ENCODE data around the gene KIF1B.

Gene KIF1B

GRCh38 chr1:10179406-10180091, 30.8 kb upstream of the KIF1B start:
- no peak for DNase-seq
- Histone ChIP-seq H3K18ac (ENCODE audit: low read length) (no peak overlapping the region), H3K4me1 (ENCODE audit: control insufficient read depth, low read depth, low read length) (no peaks in the 10 kb centered on the region), H3K9ac (ENCODE audit: low read length) (no peak overlapping the region), H3K56ac (ENCODE audit: low read length) (no peak overlapping the region), H3K79me1 (ENCODE audit: low read length) (no peaks in the 10 kb centered on the region), H3K36me3 (ENCODE audit: control insufficient read depth, insufficient read depth, low read length) (peaks cover 9% of the 10 kb centered on the region), H2AK5ac (ENCODE audit: low read length) (no peak overlapping the region), H3K27ac (ENCODE audit: low read depth, low read length) (peak overlapping the region; percentile 57), H3K4me2 (ENCODE audit: low read length) (no peak overlapping the region), H3K79me2 (ENCODE audit: control insufficient read depth, insufficient read depth, low read length) (no peaks in the 10 kb centered on the region), H4K5ac (ENCODE audit: low read length) (no peak overlapping the region), H2BK15ac (replicated peaks; ENCODE audit: low read depth) (no peak overlapping the region), H3K27me3 (ENCODE audit: insufficient read depth, low read length, poor library complexity) (no peaks in the 10 kb centered on the region), H3K4ac (ENCODE audit: low read depth, low read length) (no peak overlapping the region), H2BK120ac (ENCODE audit: low read depth, low read length) (no peak overlapping the region), H4K8ac (ENCODE audit: low read depth, low read length) (no peak overlapping the region), H2BK5ac (ENCODE audit: low read length) (no peak overlapping the region), H3K23ac (ENCODE audit: low read length) (no peak overlapping the region), H3K4me3 (ENCODE audit: low read length) (no peak overlapping the region)
- WGBS (ENCODE audit: extremely low coverage, insufficient coverage, low lambda C conversion rate) = no CpG with 5 or more reads among the region's 23 CpGs

- Histone ChIP-seq H3K4me1 (ENCODE audit: control insufficient read depth, low read depth, low read length) (no peaks in the 10 kb centered on the region), H3K4me3 (ENCODE audit: low read length) (no peak overlapping the region), H4K5ac (ENCODE audit: low read length) (no peak overlapping the region), H3K36me3 (ENCODE audit: control insufficient read depth, insufficient read depth, low read length) (peaks cover 8% of the 10 kb centered on the region), H3K27me3 (ENCODE audit: insufficient read depth, low read length, poor library complexity) (no peaks in the 10 kb centered on the region), H2AK5ac (ENCODE audit: low read length) (no peak overlapping the region), H3K79me1 (ENCODE audit: low read length) (no peaks in the 10 kb centered on the region), H4K8ac (ENCODE audit: low read depth, low read length) (no peak overlapping the region), H2BK15ac (replicated peaks; ENCODE audit: low read depth) (no peak overlapping the region), H3K79me2 (ENCODE audit: control insufficient read depth, insufficient read depth, low read length) (no peaks in the 10 kb centered on the region), H3K56ac (ENCODE audit: low read length) (no peak overlapping the region), H3K4ac (ENCODE audit: low read depth, low read length) (no peak overlapping the region), H3K9ac (ENCODE audit: low read length) (no peak overlapping the region), H2BK5ac (ENCODE audit: low read length) (no peak overlapping the region), H3K18ac (ENCODE audit: low read length) (no peak overlapping the region), H2BK120ac (ENCODE audit: low read depth, low read length) (no peak overlapping the region), H3K27ac (ENCODE audit: low read depth, low read length) (no peak overlapping the region), H3K23ac (ENCODE audit: low read length) (no peak overlapping the region), H3K4me2 (ENCODE audit: low read length) (no peak overlapping the region)
- no CpG with 5 or more reads among the region's 7 CpGs for WGBS (ENCODE audit: extremely low coverage, insufficient coverage, low lambda C conversion rate)
- no peak for DNase-seq
These were observed 29.2 kb upstream of the KIF1B start for GRCh38 chr1:10181154-10181553.

- Histone ChIP-seq H3K9ac (ENCODE audit: low read length) (no peak overlapping the region), H4K5ac (ENCODE audit: low read length) (no peak overlapping the region), H2BK5ac (ENCODE audit: low read length) (no peak overlapping the region), H2BK15ac (replicated peaks; ENCODE audit: low read depth) (no peak overlapping the region), H3K4ac (ENCODE audit: low read depth, low read length) (no peak overlapping the region), H3K56ac (ENCODE audit: low read length) (no peak overlapping the region), H3K4me2 (ENCODE audit: low read length) (no peak overlapping the region), H3K27ac (ENCODE audit: low read depth, low read length) (no peak overlapping the region), H3K79me2 (ENCODE audit: control insufficient read depth, insufficient read depth, low read length) (no peaks in the 10 kb centered on the region), H3K23ac (ENCODE audit: low read length) (no peak overlapping the region), H3K4me1 (ENCODE audit: control insufficient read depth, low read depth, low read length) (no peaks in the 10 kb centered on the region), H4K8ac (ENCODE audit: low read depth, low read length) (no peak overlapping the region), H3K79me1 (ENCODE audit: low read length) (no peaks in the 10 kb centered on the region), H2AK5ac (ENCODE audit: low read length) (no peak overlapping the region), H3K27me3 (ENCODE audit: insufficient read depth, low read length, poor library complexity) (no peaks in the 10 kb centered on the region), H3K18ac (ENCODE audit: low read length) (no peak overlapping the region), H2BK120ac (ENCODE audit: low read depth, low read length) (no peak overlapping the region), H3K4me3 (ENCODE audit: low read length) (no peak overlapping the region), H3K36me3 (ENCODE audit: control insufficient read depth, insufficient read depth, low read length) (peaks cover under 1% of the 10 kb centered on the region)
- WGBS (ENCODE audit: extremely low coverage, insufficient coverage, low lambda C conversion rate) = no CpG with 5 or more reads among the region's 2 CpGs
- DNase-seq = no peak
These were observed 24.6 kb upstream of the KIF1B start for GRCh38 chr1:10185759-10186158.

- no peak overlapping the region for H2BK15ac ChIP-seq (replicated peaks; ENCODE audit: low read depth)
- H2BK120ac ChIP-seq (ENCODE audit: low read depth, low read length) = no peak overlapping the region
- no peak overlapping the region for H3K18ac ChIP-seq (ENCODE audit: low read length)
- no peaks in the 10 kb centered on the region for H3K4me1 ChIP-seq (ENCODE audit: control insufficient read depth, low read depth, low read length)
- no peak overlapping the region for H3K4me2 ChIP-seq (ENCODE audit: low read length)
- no peak overlapping the region for H3K27ac ChIP-seq (ENCODE audit: low read depth, low read length)
- H3K36me3 ChIP-seq (ENCODE audit: control insufficient read depth, insufficient read depth, low read length) = no peaks in the 10 kb centered on the region
- no peaks in the 10 kb centered on the region for H3K79me2 ChIP-seq (ENCODE audit: control insufficient read depth, insufficient read depth, low read length)
- H3K4ac ChIP-seq (ENCODE audit: low read depth, low read length) = no peak overlapping the region
- no peak overlapping the region for H3K9ac ChIP-seq (ENCODE audit: low read length)
- H4K8ac ChIP-seq (ENCODE audit: low read depth, low read length) = no peak overlapping the region
- H4K5ac ChIP-seq (ENCODE audit: low read length) = no peak overlapping the region
- H3K56ac ChIP-seq (ENCODE audit: low read length) = no peak overlapping the region
- H3K23ac ChIP-seq (ENCODE audit: low read length) = no peak overlapping the region
- H3K4me3 ChIP-seq (ENCODE audit: low read length) = no peak overlapping the region
- no peak overlapping the region for H2AK5ac ChIP-seq (ENCODE audit: low read length)
- WGBS (ENCODE audit: extremely low coverage, insufficient coverage, low lambda C conversion rate) = no CpG with 5 or more reads among the region's 12 CpGs
- no peaks in the 10 kb centered on the region for H3K79me1 ChIP-seq (ENCODE audit: low read length)
- no peak overlapping the region for H2BK5ac ChIP-seq (ENCODE audit: low read length)
- no peaks in the 10 kb centered on the region for H3K27me3 ChIP-seq (ENCODE audit: insufficient read depth, low read length, poor library complexity)
- peak; percentile 39 for DNase-seq
These were observed 23.9 kb upstream of the KIF1B start for GRCh38 chr1:10186331-10187025.

- no peak overlapping the region for H2BK5ac ChIP-seq (ENCODE audit: low read length)
- H4K5ac ChIP-seq (ENCODE audit: low read length) = no peak overlapping the region
- H3K9ac ChIP-seq (ENCODE audit: low read length) = no peak overlapping the region
- H4K8ac ChIP-seq (ENCODE audit: low read depth, low read length) = no peak overlapping the region
- no peak overlapping the region for H2AK5ac ChIP-seq (ENCODE audit: low read length)
- H3K79me1 ChIP-seq (ENCODE audit: low read length) = no peaks in the 10 kb centered on the region
- DNase-seq = no peak
- no peak overlapping the region for H2BK120ac ChIP-seq (ENCODE audit: low read depth, low read length)
- no peak overlapping the region for H3K56ac ChIP-seq (ENCODE audit: low read length)
- H3K36me3 ChIP-seq (ENCODE audit: control insufficient read depth, insufficient read depth, low read length) = no peaks in the 10 kb centered on the region
- no peak overlapping the region for H3K23ac ChIP-seq (ENCODE audit: low read length)
- H3K27ac ChIP-seq (ENCODE audit: low read depth, low read length) = no peak overlapping the region
- no peaks in the 10 kb centered on the region for H3K4me1 ChIP-seq (ENCODE audit: control insufficient read depth, low read depth, low read length)
- H3K18ac ChIP-seq (ENCODE audit: low read length) = no peak overlapping the region
- H3K4me3 ChIP-seq (ENCODE audit: low read length) = no peak overlapping the region
- no peaks in the 10 kb centered on the region for H3K27me3 ChIP-seq (ENCODE audit: insufficient read depth, low read length, poor library complexity)
- no CpG with 5 or more reads among the region's 4 CpGs for WGBS (ENCODE audit: extremely low coverage, insufficient coverage, low lambda C conversion rate)
- no peak overlapping the region for H2BK15ac ChIP-seq (replicated peaks; ENCODE audit: low read depth)
- no peak overlapping the region for H3K4me2 ChIP-seq (ENCODE audit: low read length)
- H3K79me2 ChIP-seq (ENCODE audit: control insufficient read depth, insufficient read depth, low read length) = no peaks in the 10 kb centered on the region
- no peak overlapping the region for H3K4ac ChIP-seq (ENCODE audit: low read depth, low read length)
These were observed 23.4 kb upstream of the KIF1B start for GRCh38 chr1:10187026-10187334.
